ENCODE measurements around the gene HNMT.
"Not testable (repeated sequence)": the region's sequence is repeated elsewhere in the genome, so short reads cannot be mapped to it uniquely, and the experiment has no call there.

HNMT gene

GRCh38 chr2:138016351-138017087 is 52.2 kb downstream of the HNMT start:
- DNase-seq, result no peak

DNA sequence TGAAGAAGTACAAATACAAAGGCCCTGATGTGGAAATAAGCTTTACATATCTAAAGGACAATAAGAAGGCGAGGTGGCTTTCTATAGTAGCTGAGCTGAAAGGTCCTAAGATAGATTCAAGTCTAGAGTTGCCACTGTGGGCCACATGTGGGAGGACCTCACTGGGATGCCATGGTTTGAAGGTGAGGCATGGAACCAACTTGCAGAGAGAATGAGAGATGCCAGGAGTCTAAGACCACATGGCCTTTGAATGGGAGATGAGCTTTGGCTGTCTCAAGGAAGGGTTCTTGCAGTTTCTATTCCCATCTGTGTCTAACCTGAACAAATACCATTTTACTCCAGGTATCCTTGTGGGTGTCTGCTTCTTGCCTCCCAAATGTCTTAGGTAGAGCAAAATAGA is 53.6 kb downstream of the HNMT start:
- no peak for DNase-seq

DNA sequence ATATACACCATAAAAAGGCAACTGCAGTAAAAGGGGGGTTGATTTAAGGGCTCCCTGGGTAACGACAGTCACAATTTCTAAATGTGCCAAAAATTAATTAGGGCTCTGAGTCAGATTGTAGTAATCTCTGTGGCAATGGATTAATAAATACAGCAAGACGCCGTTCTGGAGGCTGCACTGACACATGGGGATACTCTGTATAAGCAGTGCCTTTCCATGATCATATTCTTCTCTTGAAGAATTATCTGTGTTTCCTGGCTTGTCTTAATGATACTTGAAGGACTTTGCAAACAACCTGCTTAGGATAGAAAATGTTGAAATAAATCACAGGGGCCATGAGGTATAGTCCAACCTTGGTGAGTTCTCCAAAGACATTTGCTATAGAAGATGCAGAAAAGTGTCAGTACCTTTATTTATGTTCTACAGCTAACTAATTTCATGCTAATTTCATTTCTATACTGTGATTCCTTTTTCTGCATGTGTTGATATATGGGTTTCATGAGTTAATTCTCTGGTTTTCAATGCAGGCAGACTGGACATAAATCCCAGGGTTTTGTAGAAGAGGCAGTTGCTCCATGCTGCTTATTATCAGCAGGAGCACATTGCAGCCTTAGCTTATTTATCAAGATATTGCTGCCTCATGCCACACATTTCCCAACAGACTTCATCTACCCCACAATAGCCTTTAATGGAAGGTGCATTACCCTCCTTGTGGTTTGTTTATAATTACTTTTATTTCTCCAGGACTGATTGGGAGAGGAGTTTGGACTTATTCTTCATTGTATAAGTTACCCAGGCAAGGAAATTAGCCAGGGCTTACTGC is 54.8 kb downstream of the HNMT start:
- no peak for DNase-seq

- DNase-seq, result no peak
These were observed 56.2 kb downstream of the HNMT start for GRCh38 chr2:138020432-138020831.

DNA sequence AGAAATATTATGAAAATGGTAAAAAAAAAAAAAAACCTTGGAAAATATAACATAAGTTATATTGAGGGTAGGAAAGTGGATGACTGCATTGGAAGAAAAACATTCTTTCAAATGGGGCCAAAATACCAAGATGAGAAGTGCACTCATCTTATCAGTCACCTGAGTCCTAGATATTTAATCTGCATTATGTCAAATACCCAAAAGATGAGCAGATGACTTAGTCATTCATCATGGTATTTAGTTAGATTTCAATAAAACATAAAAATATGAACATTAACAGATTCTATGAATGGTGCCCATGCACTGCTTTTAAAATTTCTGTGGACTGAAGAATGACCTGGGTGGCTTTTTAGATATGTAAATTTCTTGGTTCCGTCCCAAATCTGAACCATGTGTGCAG is 56.9 kb downstream of the HNMT start:
- no peak for DNase-seq

- no peak for DNase-seq
These were observed 59.0 kb downstream of the HNMT start for GRCh38 chr2:138023298-138023697.

GRCh38 chr2:138023976-138024375 is 59.7 kb downstream of the HNMT start:
- DNase-seq, result no peak

GRCh38 chr2:138026111-138027020 is 62.1 kb downstream of the HNMT start:
- DNase-seq, result no peak

DNA sequence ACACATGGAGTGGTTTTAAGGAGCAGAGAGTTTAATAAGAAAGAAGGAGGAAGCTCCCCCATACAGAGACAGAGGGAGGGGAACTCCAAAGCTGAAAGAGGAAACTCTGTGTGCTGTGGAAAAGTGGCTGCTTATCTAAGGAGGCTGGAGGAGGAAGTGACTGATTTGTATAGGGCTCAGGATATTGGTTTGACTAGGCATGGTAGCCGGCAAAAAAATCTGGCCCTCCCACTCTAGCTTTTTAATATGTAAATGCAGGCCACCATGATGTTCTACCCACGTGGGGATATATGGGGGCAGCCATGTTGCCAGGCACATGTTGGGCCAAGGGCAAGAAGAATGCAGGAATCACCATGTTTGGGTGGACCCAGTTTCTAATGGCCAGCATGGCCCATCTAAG is 64.3 kb downstream of the HNMT start:
- DNase-seq, result no peak

- no peak for DNase-seq
These were observed 65.0 kb downstream of the HNMT start for GRCh38 chr2:138029276-138029675.

DNA sequence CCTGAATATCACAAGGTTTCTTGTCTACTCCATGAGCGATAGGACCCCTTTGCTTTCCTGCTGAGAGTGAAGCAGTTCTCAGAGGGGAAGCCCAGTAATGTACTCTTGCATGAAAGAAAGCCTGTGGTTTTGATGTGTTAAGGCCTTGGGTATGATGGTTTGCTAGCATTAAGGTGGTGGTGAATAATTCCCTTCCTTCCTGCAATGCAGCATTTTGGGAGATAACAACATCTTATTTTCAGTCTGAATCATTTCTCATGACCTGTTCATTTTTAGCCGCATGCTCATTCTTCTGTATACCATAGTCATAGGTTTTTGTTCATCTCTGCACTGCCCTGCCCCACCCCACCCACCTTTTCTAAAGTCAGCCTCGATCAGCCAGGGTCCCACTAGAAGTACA is 66.2 kb downstream of the HNMT start:
- DNase-seq, result no peak

DNA sequence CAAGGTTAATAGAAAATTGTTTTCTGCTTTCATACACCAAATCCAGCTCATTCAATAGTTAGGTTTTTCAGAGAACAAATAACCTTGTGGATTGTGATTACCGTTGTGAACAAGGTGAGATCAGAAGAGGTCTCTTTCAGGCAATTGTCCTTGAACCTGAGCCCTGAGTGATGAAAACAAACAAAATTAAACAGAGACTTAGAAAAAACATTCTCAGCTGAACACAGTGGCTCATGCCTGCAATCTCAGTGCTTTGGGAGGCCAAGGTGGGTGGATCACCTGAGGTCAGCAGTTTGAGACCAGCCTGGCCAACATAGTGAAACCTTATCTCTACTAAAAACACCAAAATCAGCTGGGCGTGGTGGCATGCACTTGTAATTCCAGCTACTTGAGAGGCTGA is 68.1 kb downstream of the HNMT start:
- no peak for DNase-seq

GRCh38 chr2:138034536-138034935 is 70.3 kb downstream of the HNMT start:
- DNase-seq, result no peak

GRCh38 chr2:138035608-138036217 is 71.4 kb downstream of the HNMT start:
- DNase-seq, result no peak

DNA sequence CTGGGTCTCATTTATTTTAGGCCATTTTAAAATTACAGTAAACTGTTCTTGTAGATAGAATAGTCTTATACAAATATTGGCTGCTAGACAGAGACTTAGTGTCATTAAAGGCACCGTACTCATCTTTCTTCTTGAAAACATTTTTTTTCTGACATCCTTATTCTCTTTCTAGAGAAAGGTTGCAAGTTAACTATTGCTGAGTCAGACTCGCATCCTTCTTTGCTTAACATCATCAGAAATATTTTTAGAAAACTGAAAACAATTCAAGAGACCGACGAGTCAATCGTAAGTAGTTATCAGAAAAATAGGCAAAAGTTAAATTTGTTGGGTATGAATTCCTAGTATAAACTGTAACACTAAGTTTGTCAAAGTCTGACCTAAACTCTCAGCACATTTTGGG is 72.2 kb downstream of the HNMT start:
- no peak for DNase-seq

DNA sequence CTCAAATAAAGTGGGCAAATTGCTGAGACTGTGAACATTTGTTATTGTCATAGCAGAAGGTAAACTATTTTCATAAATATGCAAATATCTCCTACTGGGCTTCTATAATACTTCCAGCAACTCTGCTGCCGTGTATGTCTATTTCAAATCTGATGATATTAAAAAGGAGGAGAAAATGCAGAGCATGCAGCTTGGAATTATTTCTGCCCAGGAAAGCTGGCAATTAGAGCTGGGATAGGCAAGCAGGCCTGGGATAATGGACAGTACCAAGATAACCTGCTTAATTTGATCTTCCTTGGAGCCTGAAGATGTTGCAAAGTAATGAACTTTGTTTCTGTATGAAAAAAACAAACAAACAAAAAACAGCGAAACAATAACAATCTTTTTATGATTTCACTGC is 72.8 kb downstream of the HNMT start:
- DNase-seq, result no peak

GRCh38 chr2:138040616-138041015 is 76.3 kb downstream of the HNMT start:
- DNase-seq, result no peak

GRCh38 chr2:138042311-138042710 is 78.0 kb downstream of the HNMT start:
- DNase-seq, result no peak

DNA sequence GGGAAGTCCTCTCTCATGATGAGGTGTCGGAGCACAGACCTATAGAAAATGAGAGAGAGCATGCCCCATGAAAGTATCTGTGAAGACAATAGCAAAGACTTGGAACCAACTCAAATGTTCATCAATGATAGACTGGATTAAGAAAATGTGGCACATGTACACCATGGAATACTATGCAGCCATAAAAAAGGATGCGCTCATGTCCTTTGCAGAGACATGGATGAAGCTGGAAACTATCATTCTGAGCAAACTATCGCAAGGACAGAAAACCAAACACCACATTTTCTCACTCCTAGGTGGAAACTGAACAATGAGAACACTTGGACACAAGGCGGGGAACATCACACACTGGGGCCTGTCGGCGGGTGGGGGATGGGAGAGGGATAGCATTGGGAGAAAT is 79.3 kb downstream of the HNMT start:
- not testable (repeated sequence) for DNase-seq

- DNase-seq, result no peak
These were observed 94.2 kb downstream of the HNMT start for GRCh38 chr2:138058427-138058826.

DNA sequence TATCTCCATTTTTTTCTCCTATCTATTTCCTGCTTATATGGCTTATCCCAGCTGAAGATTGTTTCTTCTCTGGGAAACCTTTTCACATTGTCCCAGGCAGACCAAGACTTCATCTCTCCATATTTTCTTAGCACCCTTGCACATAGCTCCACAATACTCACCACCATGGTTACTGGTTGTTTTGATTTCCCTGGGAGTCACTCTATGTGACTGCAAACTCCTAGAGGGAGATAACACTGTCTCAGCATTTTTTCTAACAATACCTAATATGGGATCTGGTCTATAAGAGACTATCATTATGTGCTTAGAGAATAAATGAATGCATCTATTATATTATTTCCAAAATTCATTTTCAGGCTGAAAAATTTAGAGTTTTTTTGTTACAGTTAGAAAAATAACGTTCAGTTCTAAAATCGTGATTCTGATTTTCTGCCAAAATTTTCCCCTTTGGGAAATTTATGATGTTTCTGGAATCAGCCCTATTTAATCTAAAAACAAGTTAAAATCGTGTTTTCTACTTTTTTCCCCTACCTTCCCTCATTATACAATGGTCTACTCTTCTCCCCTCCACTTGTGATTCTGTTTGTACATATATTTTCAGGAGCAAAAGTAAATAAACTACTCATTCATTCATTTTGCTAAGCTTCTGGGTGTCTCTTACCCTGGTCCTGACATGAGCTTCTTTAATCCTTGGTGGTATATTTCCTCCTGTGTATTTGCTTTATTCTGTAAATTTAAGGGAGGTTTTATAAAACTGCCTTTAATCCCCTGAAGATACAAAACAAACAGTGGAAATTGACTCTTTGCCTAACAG is 95.4 kb downstream of the HNMT start:
- DNase-seq, result no peak

DNA sequence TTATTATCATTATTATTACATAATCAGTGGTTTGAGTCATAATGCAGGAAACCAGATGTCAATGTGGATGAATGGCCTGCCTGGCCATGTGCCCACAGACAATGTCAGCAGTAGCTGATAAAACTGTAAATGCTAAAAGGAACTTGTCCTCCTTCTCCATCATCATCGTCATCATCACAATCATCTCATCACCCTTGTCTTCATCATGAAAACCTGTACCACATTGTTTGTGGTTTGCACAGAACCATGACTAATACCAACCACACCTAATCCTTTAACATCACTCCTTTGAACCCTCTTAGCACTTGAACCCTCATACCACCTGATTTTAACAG is 96.0 kb downstream of the HNMT start:
- no peak for DNase-seq
